ENCODE measurements around the gene DDIAS. TPM values are rescaled to one million over a fixed set of nuclear protein-coding genes. Genes with fewer than 3 reads are reported as not detected.
A peak's percentile ranks its signal among the peaks of the same experiment; 100 is the strongest.

The DDIAS gene
- total and polyA plus RNA-seq, 9 of the 15 experiments (the other 6 are each of a cell fraction or from before 2014, with no cell fraction given), result 9.4 to 27.2 (median 23.3) TPM

GRCh38 chr11:82862379-82862778 lies 39.2 kb upstream of the DDIAS start:
- no peaks in the 10 kb centered on the region; the same call in 1 of the 2 replicates for H4K20me1 ChIP-seq (replicated peaks; ENCODE audit: control insufficient read depth, insufficient read depth, low read length)
- in situ Hi-C loops (cut with MboI) (loop anchor here (25.0 kb wide), 1 partner anchor 950 kb away; no protein-coding TSS in a partner anchor), intact Hi-C loops (cut with micrococcal nuclease) (loop anchor here (5.0 kb wide), 1 partner anchor 70 kb away; no protein-coding TSS in a partner anchor)
- H3K9me1 ChIP-seq (ENCODE audit: control insufficient read depth, insufficient read depth, low read length), result no peaks in the 10 kb centered on the region
- no peak for TF ChIP-seq PHF21A (IDR thresholded peaks at IDR 0.05; ENCODE audit: borderline replicate concordance, low read depth)
- 0 out of 2 replicates have a peak, but pooled peaks have one; percentile 50 for TF ChIP-seq ZNF407 (IDR thresholded peaks at IDR 0.05; ENCODE audit: low read depth)
- H3K4me3 ChIP-seq, result no peak overlapping the region
- no peaks in the 10 kb centered on the region for H3K79me2 ChIP-seq (ENCODE audit: control insufficient read depth, insufficient read depth, low read length)
- POLR2A ChIA-PET, result interaction anchor here (0.9 kb wide), 1 partner anchor 141 kb away, joined by 3 read pairs; no protein-coding TSS in a partner anchor
- peaks cover 0 to 2% of the 10 kb centered on the region in 2 experiments; a peak in 2 of 5 replicates for H3K4me1 ChIP-seq (replicated peaks in 1 of 2; ENCODE audit: control insufficient read depth in 2 of 2, insufficient read depth in 2 of 2, low read length in 2 of 2)
- DNase-seq (ENCODE audit: extremely low read depth in 1 of 4, low spot score in 3 of 4), result no peak
- H3K9ac ChIP-seq (ENCODE audit: insufficient read depth in 1 of 2, low read depth in 2 of 2, low read length in 2 of 2), result no peak overlapping the region
- FAIRE-seq, result no peak
- H2AFZ ChIP-seq (ENCODE audit: low read depth, low read length), result no peak overlapping the region
- no peak overlapping the region for H3K27ac ChIP-seq (ENCODE audit: extremely low read depth, low read depth, low read length)
- BruUV-seq (replicated peaks), result no TSS peak
- no peaks in the 10 kb centered on the region for H3K27me3 ChIP-seq (ENCODE audit: control insufficient read depth in 2 of 2, insufficient read depth in 2 of 2, low read length in 2 of 2)
- peak; percentile 68 for ATAC-seq
- no peak overlapping the region for H3K4me2 ChIP-seq (ENCODE audit: insufficient read depth, low read length)
- 9% methylated on average over 2 of the region's 2 CpGs for WGBS (ENCODE audit: insufficient coverage, low coverage, missing lambda C conversion rate)
- CTCF ChIA-PET (ENCODE audit: low intra/inter-chr PET ratio), result interaction anchor here (0.7 kb wide), 1 partner anchor 144 kb away, joined by 3 read pairs; no protein-coding TSS in a partner anchor
- no peaks in the 10 kb centered on the region for H3K9me3 ChIP-seq (replicated peaks; ENCODE audit: control insufficient read depth, insufficient read depth, low read depth, low read length)
- H3K36me3 ChIP-seq (ENCODE audit: control insufficient read depth, insufficient read depth, low read length), result no peaks in the 10 kb centered on the region
